Stomach (tissue), 4 donors: ENCODE data around the gene CLTRN.

ENCODE experiments used
- EP300 ChIP-seq: sonication (generic); formaldehyde crosslinking; IDR thresholded peaks from one replicate; pipeline ENCODE4 v1.6.1; 2017; ENCODE audit warnings: antibody characterized with exemption
- POLR2A ChIP-seq, 4 donors: fragments of 450-650 bp; IDR thresholded peaks; one replicate each; pipeline ENCODE4 v1.6.1; 2016; ENCODE audit warnings: antibody characterized with exemption in 4 of 4, control low read depth in 2 of 4, mild to moderate bottlenecking in 1 of 4, moderate library complexity in 1 of 4
- POLR2AphosphoS5 ChIP-seq, 3 donors: sonication (generic); formaldehyde crosslinking; IDR thresholded peaks; one replicate each; pipeline ENCODE4 v1.6.1; 2016; ENCODE audit warnings: antibody characterized with exemption in 3 of 3
- TF ChIP-seq, protein P1 (sequence below), 7 experiments: fragments of 450-650 bp in 4 of 7; fragments of 200-600 bp in 3 of 7; sonication (generic) in 3 of 7; IDR thresholded peaks; one replicate each; pipeline ENCODE4 v1.5.1; 2016 to 2019; ENCODE audit warnings: antibody characterized with exemption in 7 of 7, control low read depth in 2 of 7, mild to moderate bottlenecking in 1 of 7

GRCh38 chrX:15607067-15607466, 57.5 kb downstream of the CLTRN start:
- TF ChIP-seq EP300: no peak
- TF ChIP-seq, protein P1, sequence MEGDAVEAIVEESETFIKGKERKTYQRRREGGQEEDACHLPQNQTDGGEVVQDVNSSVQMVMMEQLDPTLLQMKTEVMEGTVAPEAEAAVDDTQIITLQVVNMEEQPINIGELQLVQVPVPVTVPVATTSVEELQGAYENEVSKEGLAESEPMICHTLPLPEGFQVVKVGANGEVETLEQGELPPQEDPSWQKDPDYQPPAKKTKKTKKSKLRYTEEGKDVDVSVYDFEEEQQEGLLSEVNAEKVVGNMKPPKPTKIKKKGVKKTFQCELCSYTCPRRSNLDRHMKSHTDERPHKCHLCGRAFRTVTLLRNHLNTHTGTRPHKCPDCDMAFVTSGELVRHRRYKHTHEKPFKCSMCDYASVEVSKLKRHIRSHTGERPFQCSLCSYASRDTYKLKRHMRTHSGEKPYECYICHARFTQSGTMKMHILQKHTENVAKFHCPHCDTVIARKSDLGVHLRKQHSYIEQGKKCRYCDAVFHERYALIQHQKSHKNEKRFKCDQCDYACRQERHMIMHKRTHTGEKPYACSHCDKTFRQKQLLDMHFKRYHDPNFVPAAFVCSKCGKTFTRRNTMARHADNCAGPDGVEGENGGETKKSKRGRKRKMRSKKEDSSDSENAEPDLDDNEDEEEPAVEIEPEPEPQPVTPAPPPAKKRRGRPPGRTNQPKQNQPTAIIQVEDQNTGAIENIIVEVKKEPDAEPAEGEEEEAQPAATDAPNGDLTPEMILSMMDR (IDR thresholded peaks at IDR 0.05): no peak
- no peak for TF ChIP-seq POLR2A (IDR thresholded peaks at IDR 0.05)
- TF ChIP-seq POLR2AphosphoS5 (IDR thresholded peaks at IDR 0.05): peak in 1 of 3 donors; percentile 19
